GM18519 (cell line): Measurements from ENCODE around the gene TMEM204.

Experiments used
- ATAC-seq: cut with Tn5 transposase; IDR thresholded peaks from one replicate; pipeline ENCODE4 v1.9.1; 2021; ENCODE audit warnings: mild to moderate bottlenecking, moderate library complexity; ENCODE audit not compliant: unreplicated experiment, low FRiP score

Gene TMEM204

GRCh38 chr16:1518626-1519135 is 14.8 kb upstream of the TMEM204 start:
- ATAC-seq = no peak

GRCh38 chr16:1519831-1520230 is 13.6 kb upstream of the TMEM204 start:
- ATAC-seq = no peak

GRCh38 chr16:1520461-1520860 is 13.0 kb upstream of the TMEM204 start:
- ATAC-seq = no peak

- ATAC-seq = no peak
These were observed 9.8 kb upstream of the TMEM204 start for GRCh38 chr16:1523581-1524245.

- no peak for ATAC-seq
These were observed 9.1 kb upstream of the TMEM204 start for GRCh38 chr16:1524366-1524765.

- ATAC-seq = no peak
These were observed 7.4 kb upstream of the TMEM204 start for GRCh38 chr16:1525871-1526607.

GRCh38 chr16:1526608-1527555 is 6.6 kb upstream of the TMEM204 start:
- no peak for ATAC-seq

- ATAC-seq = no peak
These were observed 5.3 kb upstream of the TMEM204 start for GRCh38 chr16:1527836-1528811.

GRCh38 chr16:1528921-1529537 is 4.4 kb upstream of the TMEM204 start:
- ATAC-seq = no peak

- ATAC-seq = no peak
These were observed 3.0 kb upstream of the TMEM204 start for GRCh38 chr16:1530349-1530882.

- ATAC-seq = no peak
These were observed 2.4 kb upstream of the TMEM204 start for GRCh38 chr16:1530883-1531637.

GRCh38 chr16:1531638-1531910 is 1.9 kb upstream of the TMEM204 start:
- ATAC-seq = no peak

- no peak for ATAC-seq
These were observed 1.2 kb upstream of the TMEM204 start for GRCh38 chr16:1532081-1532760.

- no peak for ATAC-seq
These were observed 695 bp upstream of the TMEM204 start for GRCh38 chr16:1532771-1533170.

GRCh38 chr16:1534021-1535020 is 855 bp downstream of the TMEM204 start:
- ATAC-seq = no peak

- ATAC-seq = no peak
These were observed 2.2 kb downstream of the TMEM204 start for GRCh38 chr16:1535391-1536291.
